ENCODE data around the gene PPIG.

GRCh38 chr2:169664600-169664977, 80.4 kb downstream of the PPIG start:
- TF ChIP-seq ZFP3 (tag by site-specific recombination; IDR thresholded peaks at IDR 0.05; ENCODE audit: low read depth) (no peak), ZNF280C (tag by site-specific recombination; IDR thresholded peaks at IDR 0.05) (no peak)

All from HEK293 (cell line).